ENCODE data around the gene ECEL1. TPM values are rescaled to one million over a fixed set of nuclear protein-coding genes. Genes with fewer than 3 reads are reported as not detected.

Gene ECEL1
- total RNA-seq, 6 experiments from 2014 or later = 0.22 to 1.3 (median 0.83) TPM; not detected in 2

DNA sequence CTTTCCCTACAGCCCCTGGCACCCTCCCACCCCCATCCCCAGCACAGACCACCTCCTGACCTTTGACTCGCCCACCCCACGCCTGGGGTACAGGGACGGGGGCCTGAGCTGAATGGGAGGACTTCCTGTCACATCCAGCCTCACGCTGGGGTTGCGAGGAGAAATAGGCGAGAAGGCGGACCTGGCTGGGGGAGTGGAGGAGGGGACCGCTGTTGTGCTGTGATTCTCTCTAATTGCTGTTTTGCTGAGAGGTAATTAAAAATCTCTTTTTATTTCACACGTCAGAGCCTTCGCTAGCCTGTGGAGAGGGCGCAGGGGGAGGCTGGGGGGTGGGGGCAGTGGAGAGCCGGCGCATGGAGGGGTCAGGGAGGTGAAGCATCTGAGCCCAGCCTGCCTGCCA is 9.7 kb upstream of the ECEL1 start:
- DNase-seq (no peak), ATAC-seq (no peak)
- intact Hi-C loops (cut with DNase I) = no loop called here
- Histone ChIP-seq H3K36me3 (no peaks in the 10 kb centered on the region), H3K27ac (no peak overlapping the region), H3K4me1 (no peaks in the 10 kb centered on the region), H3K4me3 (no peak overlapping the region), H3K9me3 (no peaks in the 10 kb centered on the region), H3K27me3 (no peaks in the 10 kb centered on the region)
- WGBS (ENCODE audit: insufficient coverage, low coverage, low lambda C conversion rate, missing lambda C conversion rate) = 65% methylated on average over 12 of the region's 13 CpGs
- TF ChIP-seq, protein P1, sequence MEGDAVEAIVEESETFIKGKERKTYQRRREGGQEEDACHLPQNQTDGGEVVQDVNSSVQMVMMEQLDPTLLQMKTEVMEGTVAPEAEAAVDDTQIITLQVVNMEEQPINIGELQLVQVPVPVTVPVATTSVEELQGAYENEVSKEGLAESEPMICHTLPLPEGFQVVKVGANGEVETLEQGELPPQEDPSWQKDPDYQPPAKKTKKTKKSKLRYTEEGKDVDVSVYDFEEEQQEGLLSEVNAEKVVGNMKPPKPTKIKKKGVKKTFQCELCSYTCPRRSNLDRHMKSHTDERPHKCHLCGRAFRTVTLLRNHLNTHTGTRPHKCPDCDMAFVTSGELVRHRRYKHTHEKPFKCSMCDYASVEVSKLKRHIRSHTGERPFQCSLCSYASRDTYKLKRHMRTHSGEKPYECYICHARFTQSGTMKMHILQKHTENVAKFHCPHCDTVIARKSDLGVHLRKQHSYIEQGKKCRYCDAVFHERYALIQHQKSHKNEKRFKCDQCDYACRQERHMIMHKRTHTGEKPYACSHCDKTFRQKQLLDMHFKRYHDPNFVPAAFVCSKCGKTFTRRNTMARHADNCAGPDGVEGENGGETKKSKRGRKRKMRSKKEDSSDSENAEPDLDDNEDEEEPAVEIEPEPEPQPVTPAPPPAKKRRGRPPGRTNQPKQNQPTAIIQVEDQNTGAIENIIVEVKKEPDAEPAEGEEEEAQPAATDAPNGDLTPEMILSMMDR (IDR thresholded peaks at IDR 0.05) = no peak
- no peak for TF ChIP-seq POLR2A (IDR thresholded peaks at IDR 0.05)

DNA sequence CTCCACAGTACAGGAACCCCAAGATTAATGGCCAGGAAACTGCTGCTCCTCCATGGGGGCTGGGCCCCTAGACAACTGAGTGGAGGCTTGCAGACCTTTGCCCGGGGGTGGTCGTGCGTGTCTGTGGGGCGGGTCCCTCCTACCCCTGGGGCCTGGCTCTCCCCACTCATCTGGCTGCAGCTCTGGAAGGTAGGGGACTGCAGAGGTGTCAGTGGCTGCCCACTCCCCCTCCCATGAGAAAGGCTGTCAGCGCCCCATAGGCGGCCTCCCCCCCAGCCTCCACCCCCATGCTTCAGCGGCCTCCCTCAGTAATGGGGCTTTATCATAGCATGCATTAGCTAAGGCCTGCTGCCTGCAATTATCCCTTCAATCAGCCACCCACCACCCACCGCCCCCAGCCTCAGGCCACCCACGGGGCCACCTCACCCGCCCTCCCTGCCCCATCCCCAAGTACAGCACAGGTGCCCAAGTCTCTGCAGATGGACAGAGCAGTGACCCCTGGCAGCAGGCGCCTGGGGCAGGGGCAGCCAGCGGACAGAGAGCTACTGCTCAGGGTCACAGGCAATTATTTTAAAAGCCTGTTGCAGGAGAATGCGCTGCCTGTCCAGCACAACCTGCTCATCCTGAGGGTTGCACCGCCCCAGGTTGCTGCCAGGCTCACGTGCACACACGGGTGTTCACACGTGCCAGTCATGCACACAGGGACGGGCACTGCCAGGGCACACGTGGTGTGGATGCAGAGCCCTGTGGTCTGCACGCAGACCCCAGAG is 9.1 kb upstream of the ECEL1 start:
- TF ChIP-seq, protein P1 (IDR thresholded peaks at IDR 0.05) = no peak
- TF ChIP-seq POLR2A (IDR thresholded peaks at IDR 0.05) = no peak
- Histone ChIP-seq H3K36me3 (no peaks in the 10 kb centered on the region), H3K9me3 (no peaks in the 10 kb centered on the region), H3K4me3 (no peak overlapping the region), H3K4me1 (no peaks in the 10 kb centered on the region), H3K27me3 (no peaks in the 10 kb centered on the region), H3K27ac (no peak overlapping the region)
- 70% methylated on average over 2 of the region's 20 CpGs for WGBS (ENCODE audit: insufficient coverage, low coverage, low lambda C conversion rate, missing lambda C conversion rate)
- ATAC-seq (no peak), DNase-seq (no peak)
- intact Hi-C loops (cut with DNase I) = no loop called here

DNA sequence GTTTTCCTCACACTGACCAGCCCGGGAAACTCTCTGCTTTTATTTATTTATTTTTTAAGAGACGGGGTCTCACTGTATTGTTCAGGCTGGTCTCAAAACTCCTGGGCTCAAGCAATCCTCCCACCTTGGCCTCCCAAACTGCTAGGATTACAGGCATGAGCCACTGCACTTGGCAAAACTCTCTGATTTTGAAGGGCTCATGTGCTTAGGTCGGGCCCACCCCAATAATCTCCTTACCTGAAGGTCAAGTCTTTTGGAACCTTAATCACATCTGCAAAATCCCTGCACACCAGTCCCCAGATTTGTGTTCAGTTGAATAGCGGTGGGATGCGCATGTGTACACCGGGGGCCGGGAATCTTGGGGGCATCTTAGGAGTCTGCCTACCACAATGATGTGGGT is 7.7 kb upstream of the ECEL1 start:
- Histone ChIP-seq H3K4me1 (no peaks in the 10 kb centered on the region), H3K27ac (no peak overlapping the region), H3K4me3 (no peak overlapping the region), H3K27me3 (no peaks in the 10 kb centered on the region), H3K36me3 (no peaks in the 10 kb centered on the region), H3K9me3 (no peaks in the 10 kb centered on the region)
- TF ChIP-seq POLR2A (IDR thresholded peaks at IDR 0.05) = no peak
- TF ChIP-seq, protein P1 (IDR thresholded peaks at IDR 0.05) = no peak
- WGBS (ENCODE audit: insufficient coverage, low coverage, low lambda C conversion rate, missing lambda C conversion rate) = 97% methylated on average over 6 of the region's 7 CpGs
- no peak for ATAC-seq
- DNase-seq = peak in 1 of 3 donors; percentile 16
- intact Hi-C loops (cut with DNase I) = no loop called here

DNA sequence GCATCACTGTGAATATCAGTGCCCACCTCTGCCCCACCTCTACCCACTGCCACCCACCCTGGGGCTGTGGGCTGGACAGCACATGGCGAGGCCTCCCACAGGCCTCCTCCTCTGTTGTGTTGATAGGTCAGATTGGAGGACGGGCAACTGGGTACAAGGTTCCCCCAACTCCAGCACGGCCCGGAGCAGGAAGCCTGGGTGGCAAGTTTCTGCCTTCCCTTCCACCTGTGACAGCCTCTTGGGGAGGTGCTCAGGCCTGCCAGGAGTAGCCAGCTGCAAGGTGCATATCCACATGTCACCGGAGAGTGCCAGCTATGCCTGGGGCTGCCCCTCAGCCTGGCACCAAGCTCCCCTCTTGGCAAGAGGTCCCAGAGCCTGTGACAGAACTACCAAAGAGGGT is 6.9 kb upstream of the ECEL1 start:
- peak in 1 of 3 donors; percentile 37 for DNase-seq
- WGBS (ENCODE audit: insufficient coverage, low coverage, low lambda C conversion rate, missing lambda C conversion rate) = no CpG with 5 or more reads among the region's 5 CpGs

More for the DNA sequence above, 6.9 kb upstream of the ECEL1 start:
- Histone ChIP-seq H3K9me3 (no peaks in the 10 kb centered on the region), H3K4me3 (no peak overlapping the region), H3K4me1 (no peaks in the 10 kb centered on the region), H3K27me3 (no peaks in the 10 kb centered on the region), H3K36me3 (no peaks in the 10 kb centered on the region), H3K27ac (no peak overlapping the region)
- intact Hi-C loops (cut with DNase I) = no loop called here
- ATAC-seq = no peak
- TF ChIP-seq POLR2A (IDR thresholded peaks at IDR 0.05) = no peak
- TF ChIP-seq, protein P1 (IDR thresholded peaks at IDR 0.05) = no peak

Data from right lobe of liver (tissue), 6 donors.